Measurements from ENCODE around the gene TSACC.
"Not testable (repeated sequence)": the region's sequence is repeated elsewhere in the genome, so short reads cannot be mapped to it uniquely, and the experiment has no call there.

Gene TSACC

GRCh38 chr1:156338180-156338976 is at the start of gene TSACC, which contains the start of gene CCT3:
Gene TSACC, plus strand, starts transcription at chr1:156338526. Its CDS starts 1,232 bp downstream, at chr1:156339758.
Gene CCT3, minus strand, starts transcription at chr1:156338292. Its CDS starts 108 bp downstream, at chr1:156338184.
- DNase-seq (ENCODE audit: low read depth in 2 of 2), result peak; percentile 98 to 100

GRCh38 chr1:156289857-156290256 is 48.5 kb upstream of the TSACC start:
- no peak for DNase-seq (ENCODE audit: low read depth in 2 of 2)

- no peak for DNase-seq (ENCODE audit: low read depth in 2 of 2)
Measured at GRCh38 chr1:156291226-156292061, 46.9 kb upstream of the TSACC start.

GRCh38 chr1:156293098-156293434 is 45.3 kb upstream of the TSACC start:
- DNase-seq (ENCODE audit: low read depth in 2 of 2), result no peak

GRCh38 chr1:156293895-156294294 is 44.4 kb upstream of the TSACC start:
- DNase-seq (ENCODE audit: low read depth in 2 of 2), result no peak

GRCh38 chr1:156295391-156295947 is 42.9 kb upstream of the TSACC start, which contains the start of gene GLMP:
Gene GLMP, minus strand, starts transcription at chr1:156295679. Its CDS starts 34 bp downstream, at chr1:156295645.
- peak in 1 of 2 donors; percentile 35 for DNase-seq (ENCODE audit: low read depth in 2 of 2)

GRCh38 chr1:156298852-156299357 is 39.4 kb upstream of the TSACC start, which contains the start of gene VHLL:
Gene VHLL, minus strand, starts transcription at chr1:156299307. Its CDS starts 118 bp downstream, at chr1:156299189.
- no peak for DNase-seq (ENCODE audit: low read depth in 2 of 2)

- no peak for DNase-seq (ENCODE audit: low read depth in 2 of 2)
Measured at GRCh38 chr1:156303241-156303640, 35.1 kb upstream of the TSACC start.

- DNase-seq (ENCODE audit: low read depth in 2 of 2), result no peak
Measured at GRCh38 chr1:156305215-156305614, 33.1 kb upstream of the TSACC start.

GRCh38 chr1:156308078-156308477 is 30.2 kb upstream of the TSACC start:
- DNase-seq (ENCODE audit: low read depth in 2 of 2), result no peak

- DNase-seq (ENCODE audit: low read depth in 2 of 2), result no peak
Measured at GRCh38 chr1:156310962-156311361, 27.4 kb upstream of the TSACC start.

- DNase-seq (ENCODE audit: low read depth in 2 of 2), result no peak
Measured at GRCh38 chr1:156316909-156317308, 21.4 kb upstream of the TSACC start.

GRCh38 chr1:156319664-156320063 is 18.7 kb upstream of the TSACC start:
- no peak for DNase-seq (ENCODE audit: low read depth in 2 of 2)

GRCh38 chr1:156320560-156320959 is 17.8 kb upstream of the TSACC start:
- DNase-seq (ENCODE audit: low read depth in 2 of 2), result no peak

- not testable (repeated sequence) for DNase-seq (ENCODE audit: low read depth in 2 of 2)
Measured at GRCh38 chr1:156323179-156323578, 15.1 kb upstream of the TSACC start.

GRCh38 chr1:156336242-156336641 is 2.1 kb upstream of the TSACC start:
- DNase-seq (ENCODE audit: low read depth in 2 of 2), result no peak

GRCh38 chr1:156337052-156337887 is 1.1 kb upstream of the TSACC start:
- DNase-seq (ENCODE audit: low read depth in 2 of 2), result no peak

GRCh38 chr1:156337888-156338179 is 492 bp upstream of the TSACC start:
- no peak for DNase-seq (ENCODE audit: low read depth in 2 of 2)

- no peak for DNase-seq (ENCODE audit: low read depth in 2 of 2)
Measured at GRCh38 chr1:156342166-156342955, 4.0 kb downstream of the TSACC start.

- no peak for DNase-seq (ENCODE audit: low read depth in 2 of 2)
Measured at GRCh38 chr1:156344409-156344808, 6.1 kb downstream of the TSACC start.
